Measurements from ENCODE around the gene CBLN3.

CBLN3 gene

DNA sequence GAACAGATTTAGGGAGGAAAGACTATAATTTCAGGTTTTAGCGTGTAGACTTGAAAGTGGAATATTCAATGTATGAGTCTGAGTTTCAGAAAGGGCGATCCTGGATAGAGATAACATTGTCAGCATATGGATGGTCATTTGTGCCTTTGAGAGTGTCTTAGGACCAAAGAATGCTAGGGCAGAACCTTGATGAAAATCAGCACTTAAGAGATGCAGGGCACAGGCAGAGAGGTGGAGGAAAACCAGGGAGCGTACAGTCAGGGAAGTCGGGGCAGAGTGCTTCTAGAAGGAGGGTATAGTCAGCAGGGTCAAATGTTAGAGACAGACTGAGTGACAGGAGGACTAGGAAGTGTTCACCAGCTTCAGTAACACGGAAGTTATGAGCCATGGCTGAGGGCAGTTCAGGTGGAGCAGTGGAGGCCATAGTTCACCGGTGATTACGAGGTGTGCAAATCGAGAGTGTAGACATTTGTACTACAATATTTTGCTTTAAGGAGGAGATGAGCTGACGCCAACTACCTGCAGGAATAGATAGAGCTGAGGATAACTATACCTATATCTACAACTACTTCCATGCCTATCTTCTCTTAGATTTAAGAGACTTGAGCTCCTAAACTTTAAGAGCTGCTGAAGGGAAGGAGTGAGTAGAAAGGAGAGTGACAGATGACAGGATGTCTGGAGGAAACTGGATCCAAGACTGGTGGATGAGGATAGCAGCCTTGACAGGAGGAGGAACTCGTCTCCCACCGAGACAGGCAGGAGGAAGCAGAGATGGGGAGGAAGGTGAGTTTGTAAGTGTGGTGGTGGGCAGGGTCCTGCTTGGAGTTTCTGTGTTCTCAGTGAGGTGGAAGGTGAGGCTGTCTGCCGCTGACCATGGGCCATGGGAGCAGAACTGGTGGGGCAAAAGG, 6.5 kb downstream of the CBLN3 start:
- no peak for DNase-seq

DNA sequence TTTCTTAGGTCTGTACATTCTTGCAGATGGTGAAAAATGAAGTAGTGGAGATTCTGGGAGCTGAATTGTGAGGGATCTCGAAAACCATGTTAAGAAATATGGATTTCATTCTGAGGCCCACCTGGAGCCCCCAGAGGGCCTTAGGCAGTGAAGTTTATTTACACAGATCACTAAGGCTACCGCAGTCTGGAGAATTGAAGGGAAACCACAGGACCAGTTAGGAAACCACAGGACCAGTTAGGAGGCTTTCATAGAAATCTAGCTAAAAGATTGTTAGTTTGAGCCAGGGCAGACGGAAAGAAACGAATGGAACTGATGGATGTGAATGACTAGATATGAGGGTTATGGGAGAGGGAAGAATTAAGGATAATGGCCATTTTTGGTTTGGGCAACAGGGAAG, 7.2 kb downstream of the CBLN3 start:
- DNase-seq, result no peak

DNA sequence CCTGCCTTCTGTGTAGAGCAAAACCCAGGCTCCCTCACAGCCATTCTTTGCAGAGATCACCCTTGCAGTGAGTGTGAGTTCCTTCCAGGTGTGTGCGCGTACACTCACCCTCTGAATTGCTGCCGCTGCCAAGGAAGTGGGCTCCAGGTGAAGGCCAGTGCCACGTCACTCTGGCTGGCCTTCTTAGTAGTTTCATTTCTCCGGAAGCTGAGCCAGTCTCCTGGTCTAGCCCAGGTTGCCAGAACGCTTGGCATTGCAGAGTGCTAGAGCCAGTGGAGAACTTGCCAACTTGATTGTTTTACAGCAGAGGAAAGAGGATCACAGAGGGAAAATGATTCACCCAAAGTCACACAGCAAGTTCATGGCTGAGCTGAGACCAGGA, 11.0 kb downstream of the CBLN3 start:
- DNase-seq, result no peak

DNA sequence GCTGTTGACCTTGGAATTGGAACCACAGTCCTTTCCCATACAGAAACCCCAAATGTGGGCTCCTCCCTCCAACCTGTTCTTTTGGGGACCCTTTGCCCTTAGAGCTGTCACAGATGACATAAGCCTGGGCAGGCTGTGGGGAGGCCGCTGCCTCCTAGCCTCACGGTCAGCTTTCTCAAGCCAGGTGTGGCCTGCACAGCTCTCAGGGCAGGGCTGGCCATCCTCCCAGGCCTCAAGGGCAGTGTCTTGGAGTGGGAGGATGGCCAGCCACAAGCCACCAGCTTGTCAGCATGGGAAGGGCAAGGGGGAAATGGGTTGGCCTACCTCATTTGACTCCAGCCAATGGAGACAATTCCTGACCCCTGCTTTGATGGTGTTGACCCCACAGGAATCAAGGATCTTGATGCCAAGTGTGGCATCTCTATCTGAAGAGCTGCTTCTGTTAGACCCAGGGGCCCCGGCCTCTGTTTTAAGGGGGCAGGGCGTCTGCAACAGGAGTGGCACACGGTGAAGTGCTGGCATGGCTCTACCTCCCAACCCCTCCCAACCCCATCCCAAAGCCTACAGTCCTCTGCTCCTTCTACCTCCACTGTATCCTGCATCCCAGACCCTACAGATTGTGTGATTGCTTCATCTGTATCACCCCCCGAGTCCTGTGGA, 11.5 kb downstream of the CBLN3 start:
- DNase-seq, result no peak

- no peak for DNase-seq
Observed at GRCh38 chr14:24416932-24417619, 12.4 kb downstream of the CBLN3 start.

DNA sequence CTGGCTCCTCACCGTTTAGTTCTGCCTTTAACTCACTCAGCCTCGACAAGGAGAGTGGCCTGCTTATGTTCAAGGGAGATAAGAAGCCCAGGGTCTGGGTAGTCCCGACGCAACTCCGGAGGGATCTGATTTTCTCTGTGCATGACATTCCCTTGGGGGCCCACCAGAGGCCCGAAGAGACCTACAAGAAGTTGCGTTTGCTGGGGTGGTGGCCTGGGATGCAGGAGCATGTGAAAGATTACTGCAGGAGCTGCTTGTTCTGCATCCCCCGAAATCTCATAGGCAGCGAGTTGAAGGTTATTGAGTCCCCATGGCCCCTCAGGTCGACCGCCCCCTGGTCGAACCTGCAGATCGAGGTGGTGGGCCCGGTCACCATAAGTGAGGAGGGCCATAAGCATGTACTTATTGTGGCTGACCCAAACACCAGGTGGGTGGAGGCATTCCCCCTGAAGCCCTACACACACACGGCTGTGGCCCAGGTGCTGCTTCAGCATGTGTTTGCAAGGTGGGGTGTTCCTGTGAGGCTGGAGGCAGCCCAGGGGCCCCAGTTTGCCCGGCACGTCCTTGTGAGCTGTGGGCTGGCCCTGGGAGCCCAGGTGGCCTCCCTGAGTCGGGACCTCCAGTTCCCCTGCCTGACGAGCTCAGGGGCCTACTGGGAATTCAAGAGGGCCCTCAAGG, 13.1 kb downstream of the CBLN3 start:
- DNase-seq, result no peak

DNA sequence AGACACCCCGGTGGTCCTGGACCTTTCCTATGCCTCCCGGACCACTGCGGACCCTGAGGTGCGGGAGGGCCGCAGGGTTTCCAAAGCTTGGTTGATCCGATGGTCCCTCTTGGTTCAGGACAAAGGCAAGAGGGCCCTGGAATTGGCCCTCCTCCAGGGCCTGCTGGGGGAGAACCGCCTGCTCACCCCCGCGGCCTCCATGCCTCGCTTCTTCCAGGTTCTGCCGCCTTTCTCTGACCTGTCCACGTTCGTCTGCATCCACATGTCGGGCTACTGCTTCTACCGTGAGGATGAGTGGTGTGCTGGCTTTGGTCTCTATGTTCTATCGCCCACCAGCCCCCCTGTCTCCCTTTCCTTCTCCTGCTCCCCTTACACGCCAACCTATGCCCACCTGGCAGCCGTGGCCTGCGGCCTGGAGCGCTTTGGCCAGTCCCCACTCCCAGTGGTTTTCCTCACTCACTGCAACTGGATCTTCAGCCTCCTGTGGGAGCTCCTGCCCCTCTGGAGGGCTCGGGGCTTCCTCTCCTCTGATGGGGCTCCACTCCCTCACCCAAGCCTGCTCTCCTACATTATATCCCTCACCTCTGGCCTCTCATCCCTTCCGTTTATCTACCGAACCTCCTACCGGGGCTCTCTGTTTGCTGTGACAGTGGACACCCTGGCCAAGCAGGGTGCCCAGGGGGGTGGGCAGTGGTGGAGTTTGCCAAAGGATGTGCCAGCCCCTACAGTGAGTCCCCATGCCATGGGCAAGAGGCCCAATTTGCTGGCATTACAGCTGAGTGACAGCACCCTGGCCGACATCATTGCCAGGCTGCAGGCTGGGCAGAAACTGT, 13.8 kb downstream of the CBLN3 start:
- DNase-seq, result no peak

DNA sequence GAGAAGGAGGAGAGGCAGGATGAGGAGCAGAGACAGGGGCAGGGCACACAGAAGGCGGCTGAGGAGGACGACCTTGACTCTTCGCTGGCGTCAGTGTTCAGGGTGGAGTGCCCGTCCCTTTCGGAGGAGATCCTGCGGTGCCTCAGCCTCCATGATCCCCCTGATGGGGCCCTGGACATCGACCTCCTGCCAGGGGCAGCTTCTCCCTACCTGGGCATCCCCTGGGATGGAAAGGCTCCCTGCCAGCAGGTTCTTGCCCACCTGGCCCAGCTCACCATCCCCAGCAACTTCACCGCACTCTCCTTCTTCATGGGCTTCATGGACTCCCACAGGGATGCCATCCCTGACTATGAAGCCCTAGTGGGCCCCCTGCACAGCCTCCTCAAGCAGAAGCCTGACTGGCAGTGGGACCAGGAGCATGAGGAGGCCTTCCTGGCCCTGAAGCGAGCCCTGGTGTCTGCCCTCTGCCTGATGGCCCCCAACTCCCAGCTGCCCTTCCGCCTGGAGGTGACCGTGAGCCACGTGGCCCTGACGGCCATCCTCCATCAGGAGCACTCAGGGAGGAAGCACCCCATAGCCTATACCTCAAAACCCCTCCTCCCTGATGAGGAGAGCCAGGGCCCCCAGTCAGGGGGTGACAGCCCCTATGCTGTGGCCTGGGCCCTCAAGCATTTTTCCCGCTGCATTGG, 14.6 kb downstream of the CBLN3 start:
- no peak for DNase-seq

DNA sequence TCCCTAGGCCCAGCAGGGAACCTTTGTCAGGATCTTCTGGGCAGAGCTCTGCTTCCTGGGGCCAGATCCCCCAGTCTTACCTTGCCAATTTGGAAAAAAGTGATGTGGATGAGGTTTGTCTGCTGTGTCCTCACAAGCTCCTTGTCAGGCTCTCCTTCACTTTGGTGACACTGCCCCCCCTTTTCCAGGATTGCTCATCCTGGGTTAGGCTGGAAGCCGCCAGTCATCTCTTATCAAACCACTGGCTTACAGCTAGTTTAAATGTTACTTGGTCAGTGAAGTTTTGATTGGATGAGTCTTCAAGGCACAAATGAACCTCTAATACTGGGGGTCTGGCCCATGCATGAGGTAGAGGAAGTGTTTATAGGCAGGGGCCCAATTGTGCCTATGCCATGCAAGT, 15.4 kb downstream of the CBLN3 start:
- no peak for DNase-seq

DNA sequence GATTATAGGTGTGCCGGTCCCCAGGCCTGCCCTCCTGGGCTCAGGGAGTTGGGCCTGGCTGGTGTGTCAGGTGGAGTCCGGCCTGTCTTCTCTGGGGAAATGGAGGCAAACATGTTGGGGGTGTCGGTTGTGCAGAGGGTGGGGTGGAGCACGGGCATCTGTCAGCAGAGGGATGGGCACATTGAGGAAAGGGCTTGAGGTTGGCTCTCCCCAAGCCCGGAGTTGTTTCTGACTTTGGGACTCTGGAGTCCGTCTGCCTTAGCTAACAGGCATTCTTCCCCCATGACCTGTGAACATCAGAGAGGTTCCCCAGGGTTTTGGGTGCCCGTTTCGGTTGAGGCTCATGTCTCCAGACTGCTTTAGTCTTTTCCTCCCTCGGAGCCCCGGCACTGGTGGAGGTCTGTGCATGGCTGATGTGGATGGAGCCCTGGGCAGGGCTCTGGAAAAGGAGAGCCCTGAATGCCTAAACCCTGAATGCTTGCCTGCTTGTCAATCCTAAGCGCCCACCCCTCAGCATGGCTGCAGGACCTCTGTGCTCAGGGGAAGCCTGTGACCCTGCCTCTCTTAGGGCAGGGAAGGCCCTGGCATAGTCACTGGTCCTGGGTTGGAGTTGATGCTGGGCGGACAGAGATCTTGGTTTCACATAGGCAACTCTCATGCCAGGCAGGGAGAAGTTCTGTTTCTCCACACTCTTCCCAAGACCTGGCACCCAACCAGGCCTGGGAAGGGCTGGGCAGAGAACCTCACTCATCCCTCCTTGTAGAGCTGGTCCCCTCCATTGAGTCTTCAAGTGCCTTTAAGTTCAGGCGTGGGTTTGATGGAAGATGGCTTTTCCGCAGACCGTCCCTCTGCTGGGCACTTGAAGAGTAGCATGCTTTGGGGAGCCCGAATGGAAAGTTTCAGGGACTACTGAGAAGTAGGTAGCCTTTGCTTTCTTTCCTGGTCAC, 17.8 kb downstream of the CBLN3 start:
- DNase-seq, result peak; percentile 55

GRCh38 chr14:24409956-24410355, 19.5 kb downstream of the CBLN3 start:
- no peak for DNase-seq

DNA sequence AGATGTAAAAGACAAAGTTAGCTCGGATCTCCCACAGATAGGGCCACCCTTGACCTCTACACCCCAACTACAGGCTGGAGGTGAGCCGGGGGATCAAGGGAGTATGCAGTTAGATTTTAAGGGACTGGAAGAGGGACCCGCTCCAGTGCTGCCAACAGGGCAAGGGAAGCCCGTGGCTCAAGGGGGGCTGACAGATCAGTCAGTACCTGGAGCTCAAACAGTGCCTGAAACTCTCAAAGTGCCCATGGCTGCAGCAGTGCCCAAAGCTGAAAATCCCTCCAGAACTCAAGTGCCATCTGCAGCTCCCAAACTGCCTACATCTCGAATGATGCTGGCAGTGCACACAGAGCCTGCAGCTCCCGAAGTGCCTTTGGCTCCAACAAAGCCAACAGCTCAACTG, 20.3 kb downstream of the CBLN3 start:
- no peak for DNase-seq

DNA sequence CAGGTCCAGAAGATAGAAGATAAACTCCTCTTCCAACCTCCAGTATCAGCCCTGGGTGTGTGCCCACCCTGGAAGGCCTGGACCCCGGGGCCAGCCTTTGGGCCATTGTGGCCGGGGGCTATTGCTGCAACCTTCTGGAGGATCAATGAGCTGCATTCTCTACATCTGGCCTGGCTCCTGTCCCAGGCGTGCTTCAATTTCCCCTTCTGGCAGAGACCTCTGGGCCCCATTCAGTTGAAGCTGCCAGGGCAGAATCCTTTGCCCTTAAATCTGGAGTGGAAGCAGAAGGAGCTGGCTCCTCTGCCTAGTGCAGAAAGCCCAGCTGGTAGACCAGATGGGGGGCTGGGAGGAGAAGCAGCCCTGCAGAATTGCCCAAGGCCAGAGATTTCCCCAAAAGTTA, 20.7 kb downstream of the CBLN3 start:
- DNase-seq, result no peak

GRCh38 chr14:24407608-24408325, 21.7 kb downstream of the CBLN3 start:
- DNase-seq, result no peak

- DNase-seq, result no peak
Observed at GRCh38 chr14:24406416-24406815, 23.1 kb downstream of the CBLN3 start.

- no peak for DNase-seq
Observed at GRCh38 chr14:24404814-24405213, 24.7 kb downstream of the CBLN3 start.

- DNase-seq, result peak; percentile 21
Observed at GRCh38 chr14:24403294-24403998, 26.0 kb downstream of the CBLN3 start.

DNA sequence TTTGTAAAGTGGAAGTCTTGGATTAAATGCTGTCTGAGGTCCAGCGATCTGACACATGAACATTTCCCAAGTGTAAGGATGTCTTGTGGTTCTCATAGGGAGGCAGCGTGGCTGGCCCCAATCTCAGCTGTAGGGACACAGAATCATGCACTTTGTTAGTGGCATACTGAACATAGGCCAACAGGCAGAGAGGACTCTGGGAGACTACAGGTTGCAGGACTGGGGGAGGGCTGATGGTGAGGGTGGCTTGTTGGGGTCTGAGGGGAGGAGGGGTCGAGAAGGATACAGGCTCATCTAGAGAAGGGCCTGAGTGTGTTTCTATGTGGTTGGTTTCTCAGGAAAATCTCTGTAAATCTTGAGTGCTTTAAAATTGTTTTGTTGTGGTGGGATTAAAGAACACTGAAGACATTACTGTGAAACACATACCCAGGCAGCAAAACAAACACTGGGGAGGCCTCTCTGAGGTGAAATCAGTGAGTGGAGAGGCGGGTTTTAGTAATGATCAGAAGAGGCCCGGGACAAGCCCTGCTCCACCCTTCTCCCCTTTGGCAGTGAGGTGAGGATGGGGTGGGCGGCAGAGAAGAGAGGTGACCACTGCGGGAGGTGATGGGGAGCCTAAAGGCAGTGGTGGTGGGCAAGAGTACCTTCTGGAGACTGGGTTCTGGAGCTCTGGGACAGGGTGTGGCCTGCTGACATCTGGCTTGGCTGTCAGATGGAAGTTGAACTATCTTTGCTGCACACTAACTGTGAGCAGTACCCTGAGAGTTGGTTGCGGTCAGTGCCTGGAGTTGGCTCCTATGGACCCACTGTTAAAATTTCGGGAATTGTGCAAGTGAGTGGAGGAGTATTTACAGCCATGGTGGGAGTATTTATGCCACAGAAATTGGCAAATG, 27.4 kb downstream of the CBLN3 start:
- DNase-seq, result no peak
